Esophagus mucosa (tissue), 1 donor: ENCODE data around the gene BCL7A. TPM values are rescaled to one million over a fixed set of nuclear protein-coding genes. Genes with fewer than 3 reads are reported as not detected.

Experiments used
- ATAC-seq: fragments of 200-7000 bp; cut with Tn5 transposase; one replicate; pipeline ENCODE4 v1.9.1; 2020
- total RNA-seq: library from RNA; stranded (reverse); gene quantifications from one replicate; pipeline ENCODE4 v1.2.4, GENCODE V29; 2023
- donor health status: DM: yes; HTN: yes; CAD: no.

BCL7A gene
- total RNA-seq, 1 donor from 2014 or later, result 2.3 TPM

- peak; percentile 94 for ATAC-seq
Measured at GRCh38 chr12:122001466-122002209, 20.0 kb upstream of the BCL7A start.

DNA sequence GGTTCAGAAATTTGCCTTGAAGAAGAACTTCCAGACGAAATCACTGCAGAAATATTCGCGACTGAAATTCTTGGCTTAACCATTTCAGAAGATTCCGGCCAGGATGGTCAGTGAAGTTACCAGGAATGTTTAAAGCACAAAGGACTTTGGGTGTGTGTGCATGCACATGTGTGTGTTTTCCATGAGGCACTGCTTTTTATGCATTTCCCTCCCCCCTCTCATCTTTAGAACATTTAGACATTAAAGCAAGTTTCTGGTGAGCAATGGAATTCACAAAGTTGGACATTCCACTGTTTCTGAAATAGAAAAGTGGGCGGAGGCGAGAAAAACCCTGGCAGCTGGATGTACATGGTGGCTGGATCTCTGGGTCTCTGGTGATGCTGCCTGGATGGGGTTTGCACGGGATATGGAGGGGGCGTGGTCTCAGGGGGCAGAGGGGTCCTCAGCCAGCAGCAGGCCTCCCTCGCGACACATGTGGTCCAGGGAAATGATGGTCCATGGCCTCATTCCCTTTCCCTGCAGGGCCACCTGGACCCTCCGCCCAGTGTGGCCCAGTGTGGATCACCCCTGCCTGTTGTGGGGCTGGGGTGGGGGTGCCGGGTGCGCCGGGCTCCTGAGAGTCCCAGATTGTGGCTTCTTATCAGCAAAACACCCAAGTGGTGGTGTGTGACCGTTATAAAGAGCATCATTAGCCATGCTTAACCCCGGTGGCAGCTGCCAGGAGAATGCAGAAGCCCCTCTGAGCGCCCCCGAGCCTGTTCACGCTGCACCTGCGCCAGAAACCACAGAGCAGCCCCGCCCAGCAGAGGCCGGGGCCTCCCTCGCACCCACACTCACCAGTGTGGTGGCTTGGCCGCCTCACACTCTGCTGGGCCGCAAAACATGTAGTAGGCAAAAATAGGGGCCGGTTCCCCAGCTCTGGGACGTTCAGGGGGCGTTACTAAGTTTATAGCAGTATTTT, 17.8 kb upstream of the BCL7A start:
- no peak for ATAC-seq

DNA sequence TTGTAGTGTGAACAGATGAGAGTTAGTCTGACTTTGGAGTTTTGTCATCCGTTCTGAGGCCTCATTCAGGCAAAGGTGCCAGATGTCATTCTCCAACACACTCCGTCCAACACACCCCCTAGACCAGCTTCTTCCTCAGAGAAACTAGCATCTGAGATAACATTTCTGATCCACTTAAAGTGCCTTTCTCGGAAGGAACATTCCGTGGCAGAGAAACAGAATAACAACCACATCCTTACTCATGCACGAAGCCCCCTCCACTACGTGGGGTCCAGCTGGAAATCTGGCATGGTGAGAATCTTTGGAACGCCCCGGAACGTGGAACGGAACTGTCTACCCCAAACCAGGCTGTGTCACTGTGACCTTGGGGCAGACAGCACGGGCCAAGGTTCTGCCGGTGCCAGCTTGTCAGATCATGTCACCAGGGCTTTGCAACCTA, 17.0 kb upstream of the BCL7A start:
- no peak for ATAC-seq

- no peak for ATAC-seq
Measured at GRCh38 chr12:122005252-122005776, 16.4 kb upstream of the BCL7A start.

DNA sequence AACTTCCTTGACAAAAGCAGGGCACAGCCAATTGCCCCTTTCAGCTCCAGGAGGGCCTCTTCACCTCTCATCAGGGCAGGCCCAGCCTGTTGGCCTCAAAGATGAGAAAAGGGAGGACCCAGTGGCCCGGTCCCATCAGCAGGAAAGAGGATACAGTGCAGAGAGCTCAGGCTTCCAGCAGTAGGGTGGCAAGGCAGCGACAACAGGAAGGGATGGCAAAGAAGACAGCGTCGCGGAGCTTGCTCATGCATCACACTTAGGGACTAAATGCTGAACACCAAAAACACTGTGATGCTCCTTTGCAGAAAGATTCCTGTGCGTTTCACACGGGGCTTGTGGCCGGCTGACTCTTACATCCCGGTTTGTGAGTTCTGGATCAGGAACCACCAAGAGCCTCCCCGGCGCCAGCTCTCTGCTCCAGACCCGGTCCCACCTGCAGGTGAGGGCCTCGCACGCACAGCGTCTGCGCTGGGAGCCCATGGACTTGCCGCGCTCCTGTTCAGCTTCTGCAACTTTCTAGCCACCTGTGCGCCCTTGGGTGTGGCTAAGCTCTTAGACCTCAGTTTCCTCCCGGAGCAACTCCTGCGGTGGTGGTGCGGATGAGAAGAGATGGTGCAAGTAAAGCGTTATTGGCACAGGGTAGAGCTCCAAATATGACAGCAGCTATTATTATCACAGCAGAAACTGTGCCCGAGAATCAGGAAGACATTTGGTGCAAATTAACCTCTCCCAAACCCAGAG, 15.3 kb upstream of the BCL7A start:
- ATAC-seq, result no peak

- ATAC-seq, result no peak
Measured at GRCh38 chr12:122009741-122010140, 11.9 kb upstream of the BCL7A start.

GRCh38 chr12:122012184-122012583, 9.5 kb upstream of the BCL7A start:
- ATAC-seq, result no peak

GRCh38 chr12:122013136-122013535, 8.5 kb upstream of the BCL7A start:
- ATAC-seq, result no peak

DNA sequence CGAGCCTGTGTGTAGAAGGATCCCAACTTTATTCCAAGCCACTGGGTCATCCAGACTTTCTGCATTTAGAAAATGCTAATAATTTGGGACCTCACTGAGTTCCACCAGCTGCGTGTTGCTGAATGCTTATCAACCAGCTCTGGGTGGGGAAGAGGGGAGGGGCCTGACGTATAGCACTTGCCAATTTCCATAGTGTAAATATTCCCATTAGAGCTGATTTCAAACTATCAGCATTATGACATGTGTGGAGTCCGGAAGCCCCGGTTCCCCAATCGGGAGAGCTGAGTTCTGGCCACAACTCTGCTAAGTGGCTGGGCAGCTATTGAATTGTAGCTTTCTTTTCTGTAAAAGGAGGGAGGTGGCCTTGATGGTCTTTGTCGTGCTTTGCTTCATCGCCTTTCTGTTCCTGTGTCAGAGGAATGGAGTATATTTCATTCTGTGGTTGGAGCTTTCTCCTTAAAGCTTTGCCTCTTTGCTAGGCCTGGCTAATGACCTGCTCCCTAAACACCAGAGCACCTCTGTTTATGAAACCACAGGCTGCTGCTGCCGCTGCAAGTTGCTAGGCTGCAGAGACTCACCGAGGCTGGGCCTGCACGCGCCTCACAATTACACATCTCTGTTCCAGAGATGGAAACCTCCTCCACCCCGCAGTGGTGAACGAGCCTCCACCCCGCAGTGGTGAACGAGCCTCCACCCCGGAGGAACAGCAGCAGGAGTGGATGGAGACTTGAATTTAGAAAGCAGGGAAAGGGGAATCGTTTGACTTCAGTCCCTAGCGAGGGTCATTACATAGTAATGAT, 7.7 kb upstream of the BCL7A start:
- ATAC-seq, result no peak

DNA sequence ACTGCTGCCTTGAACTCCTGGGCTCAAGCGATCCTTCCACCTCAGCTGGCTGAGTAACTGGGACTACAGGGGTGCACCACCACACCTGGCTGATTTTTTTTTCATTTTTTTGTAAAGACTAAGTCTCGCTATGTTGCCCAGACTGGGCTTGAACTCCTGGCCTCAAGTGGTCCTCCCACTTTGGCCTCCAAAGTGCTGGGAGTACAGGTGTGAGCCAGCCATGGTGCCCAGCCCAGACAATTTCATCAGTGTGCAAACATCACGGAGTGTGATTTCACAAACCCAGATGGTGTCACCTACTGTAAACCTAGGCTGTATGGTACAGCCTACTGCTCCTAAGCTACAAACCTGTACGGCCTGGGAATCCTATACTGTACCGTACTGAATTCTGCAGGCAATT, 6.9 kb upstream of the BCL7A start:
- ATAC-seq, result no peak

DNA sequence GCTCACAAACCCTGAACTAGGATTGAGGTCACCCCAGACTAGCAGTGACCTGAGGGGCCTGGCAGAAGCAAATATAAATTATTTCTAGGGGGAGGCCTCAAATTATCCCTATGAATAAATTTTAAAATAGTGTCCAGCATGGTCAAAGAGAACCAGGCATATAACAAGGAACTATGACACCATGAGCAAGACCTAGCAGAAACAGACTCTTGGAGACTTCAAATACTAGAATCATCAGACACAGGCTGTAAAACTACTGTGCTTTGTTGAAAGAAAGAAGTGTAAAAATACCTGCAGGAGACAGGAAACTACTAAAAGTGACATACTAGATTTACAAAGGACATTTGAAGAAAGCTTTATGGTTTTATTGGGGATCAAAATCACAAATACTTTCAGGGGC, 3.2 kb upstream of the BCL7A start:
- ATAC-seq, result no peak

GRCh38 chr12:122018937-122019336, 2.7 kb upstream of the BCL7A start:
- no peak for ATAC-seq

GRCh38 chr12:122020795-122021192, 890 bp upstream of the BCL7A start:
- no peak for ATAC-seq

DNA sequence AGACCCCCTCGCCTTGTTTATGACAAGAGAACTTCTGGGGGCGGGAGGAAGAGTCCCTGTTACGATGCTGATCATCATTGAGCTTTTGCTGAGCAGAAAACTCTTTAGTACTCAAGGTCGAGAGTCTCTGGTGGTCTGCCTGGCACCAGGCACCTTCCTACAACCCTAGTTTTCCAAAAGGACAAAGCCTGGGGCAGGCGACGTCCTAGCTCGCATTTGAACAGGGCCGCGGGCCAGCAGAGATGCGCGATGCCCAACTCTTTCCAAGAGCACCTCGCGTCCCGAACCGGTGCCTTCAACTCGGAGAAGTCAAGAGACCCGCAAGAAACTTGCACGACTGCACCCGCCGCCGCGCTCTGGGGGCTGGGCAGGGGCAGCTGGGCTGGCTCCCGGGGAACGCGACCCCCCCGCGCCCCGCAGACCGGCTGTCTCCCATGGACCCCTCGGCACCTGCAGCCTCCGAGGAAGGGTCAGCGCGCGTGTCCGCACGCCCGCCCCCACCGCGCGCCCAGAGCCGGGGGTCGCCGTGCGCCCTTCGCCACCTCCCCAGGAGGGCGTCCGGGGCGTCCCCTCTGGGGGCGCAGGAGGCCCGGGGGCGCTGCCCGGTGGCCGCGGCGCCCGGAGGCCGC, 377 bp upstream of the BCL7A start:
- ATAC-seq, result peak; percentile 6

- no peak for ATAC-seq
Measured at GRCh38 chr12:122022393-122023338, 982 bp downstream of the BCL7A start.

- peak; percentile 5 for ATAC-seq
Measured at GRCh38 chr12:122023339-122024131, 1.9 kb downstream of the BCL7A start.

DNA sequence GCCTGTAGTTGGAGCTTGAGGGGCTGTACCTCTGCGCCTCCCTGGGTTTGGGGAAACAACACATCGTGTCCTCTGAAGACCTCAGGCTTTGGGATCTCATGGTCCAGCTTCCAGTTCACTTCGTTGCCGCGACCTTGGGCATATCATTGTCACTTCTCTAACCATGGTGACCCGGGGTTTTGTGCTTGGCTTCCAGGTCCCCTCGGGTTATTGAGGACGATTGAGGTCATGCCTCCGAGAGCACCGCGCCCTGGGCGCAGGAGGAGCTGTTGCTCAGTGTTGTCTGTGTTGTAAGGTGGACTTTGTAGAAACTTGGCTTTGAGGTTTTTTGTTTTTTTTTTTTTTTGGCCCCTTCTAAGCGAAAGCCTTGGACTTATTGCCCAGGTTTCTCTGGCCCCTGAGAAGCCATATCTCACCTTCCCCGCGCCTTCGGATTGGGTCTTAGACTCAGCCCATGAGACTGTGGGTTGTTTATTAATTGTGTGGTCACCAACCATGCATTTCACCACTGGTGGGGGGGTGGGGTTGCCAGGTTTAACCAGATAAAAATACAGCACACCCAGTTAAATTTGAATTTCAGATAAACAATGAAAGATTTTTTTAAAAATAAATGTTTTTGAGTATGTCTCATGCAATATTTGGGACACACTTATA, 2.6 kb downstream of the BCL7A start:
- no peak for ATAC-seq

DNA sequence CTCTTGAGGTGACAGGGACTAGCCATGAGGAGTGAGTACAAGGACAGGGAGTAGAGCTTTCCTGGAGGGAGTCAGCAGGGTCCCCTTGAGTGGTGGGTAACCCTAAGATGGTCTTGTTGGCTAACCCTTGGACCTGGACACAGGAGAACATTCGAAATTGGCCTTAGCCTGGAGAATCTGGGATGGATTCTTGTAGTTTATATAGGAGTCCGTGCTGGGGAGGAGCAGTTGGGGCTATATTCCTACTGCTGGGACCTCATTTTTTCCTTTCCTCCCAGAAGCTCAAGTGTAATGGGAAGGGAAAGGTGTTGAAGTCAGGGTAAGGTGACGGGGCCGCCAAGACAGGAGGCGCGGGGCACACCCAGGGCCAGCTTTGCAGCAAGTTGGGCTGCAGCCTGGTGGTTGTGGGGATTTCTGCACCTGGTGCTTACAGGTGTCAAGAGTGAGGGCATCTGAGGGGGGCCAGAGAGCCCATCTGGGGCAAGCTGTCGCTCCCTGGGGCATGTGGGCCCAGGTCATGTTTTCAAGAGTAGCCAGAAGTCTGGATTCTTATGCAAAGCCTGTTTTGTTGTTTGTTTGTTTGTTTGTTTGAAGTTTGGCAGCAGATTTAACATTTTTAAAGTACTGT, 5.1 kb downstream of the BCL7A start:
- no peak for ATAC-seq
